ENCODE results near the gene MATN3. TPM values are rescaled to one million over a fixed set of nuclear protein-coding genes. Genes with fewer than 3 reads are reported as not detected.

The MATN3 gene
- total RNA-seq, 1 donor from 2014 or later: 32.1 TPM

Other genes starting within 250 kb of the MATN3 start
- gene TTC32, start 110.7 kb downstream of the MATN3 start, total RNA-seq: 5.2 and 19.1 TPM in 2 replicates
- 14.6 and 38.4 TPM in 2 replicates for gene WDR35, start 22.6 kb downstream of the MATN3 start, total RNA-seq
- 265 and 357 TPM in 2 replicates for gene LAPTM4A, start 39.0 kb upstream of the MATN3 start, total RNA-seq
- 132 and 222 TPM in 2 replicates for gene SDC1, start 212.5 kb upstream of the MATN3 start, total RNA-seq